Mammary epithelial cell (primary cell): Measurements from ENCODE around the gene PHLDA1.

Experiments used
- EZH2 ChIP-seq: IDR thresholded peaks from 2 replicates; pipeline ENCODE4 v1.6.1; 2012; ENCODE audit warnings: low read length, inconsistent platforms, borderline replicate concordance
- TF ChIP-seq, protein P1 (sequence below), 2 donors: IDR thresholded peaks in 1 of 2; conservative IDR thresholded peaks in 1 of 2; 2 replicates each; pipeline ENCODE4 v1.5.1; 2011 to 2012; ENCODE audit warnings: inconsistent platforms in 2 of 2, low read length in 2 of 2, mild to moderate bottlenecking in 2 of 2, control low read depth in 1 of 2, low read depth in 1 of 2; ENCODE audit not compliant: insufficient read depth in 1 of 2; ENCODE audit errors: extremely low read depth in 1 of 2

GRCh38 chr12:76024942-76025600 lies 6.5 kb downstream of the PHLDA1 start:
- TF ChIP-seq, protein P1, sequence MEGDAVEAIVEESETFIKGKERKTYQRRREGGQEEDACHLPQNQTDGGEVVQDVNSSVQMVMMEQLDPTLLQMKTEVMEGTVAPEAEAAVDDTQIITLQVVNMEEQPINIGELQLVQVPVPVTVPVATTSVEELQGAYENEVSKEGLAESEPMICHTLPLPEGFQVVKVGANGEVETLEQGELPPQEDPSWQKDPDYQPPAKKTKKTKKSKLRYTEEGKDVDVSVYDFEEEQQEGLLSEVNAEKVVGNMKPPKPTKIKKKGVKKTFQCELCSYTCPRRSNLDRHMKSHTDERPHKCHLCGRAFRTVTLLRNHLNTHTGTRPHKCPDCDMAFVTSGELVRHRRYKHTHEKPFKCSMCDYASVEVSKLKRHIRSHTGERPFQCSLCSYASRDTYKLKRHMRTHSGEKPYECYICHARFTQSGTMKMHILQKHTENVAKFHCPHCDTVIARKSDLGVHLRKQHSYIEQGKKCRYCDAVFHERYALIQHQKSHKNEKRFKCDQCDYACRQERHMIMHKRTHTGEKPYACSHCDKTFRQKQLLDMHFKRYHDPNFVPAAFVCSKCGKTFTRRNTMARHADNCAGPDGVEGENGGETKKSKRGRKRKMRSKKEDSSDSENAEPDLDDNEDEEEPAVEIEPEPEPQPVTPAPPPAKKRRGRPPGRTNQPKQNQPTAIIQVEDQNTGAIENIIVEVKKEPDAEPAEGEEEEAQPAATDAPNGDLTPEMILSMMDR (conservative IDR thresholded peaks at IDR 0.05 in 1 of 2, IDR thresholded peaks at IDR 0.05 in 1 of 2; ENCODE audit: extremely low read depth in 1 of 2, insufficient read depth in 1 of 2, low read depth in 1 of 2, low read length in 2 of 2), result no peak
- no peak for TF ChIP-seq EZH2
